ENCODE measurements around the gene ARHGAP5.
"Not testable (repeated sequence)": the region's sequence is repeated elsewhere in the genome, so short reads cannot be mapped to it uniquely, and the experiment has no call there.

Gene ARHGAP5

GRCh38 chr14:32129124-32129523, 52.0 kb downstream of the ARHGAP5 start:
- DNase-seq (ENCODE audit: low spot score), result no peak

GRCh38 chr14:32131689-32132088, 54.6 kb downstream of the ARHGAP5 start:
- H3K27ac ChIP-seq; H3K4me3 ChIP-seq; DNase-seq (ENCODE audit: low spot score): not testable (repeated sequence)

More at GRCh38 chr14:32129124-32129523, 52.0 kb downstream of the ARHGAP5 start:
- TF ChIP-seq CTCF (IDR thresholded peaks at IDR 0.05), result no peak
- Histone ChIP-seq H3K27ac (no peak overlapping the region), H3K4me3 (no peak overlapping the region)

- TF ChIP-seq CTCF (IDR thresholded peaks at IDR 0.05), result no peak
- no peak for DNase-seq (ENCODE audit: low spot score)
These were observed 57.5 kb downstream of the ARHGAP5 start for GRCh38 chr14:32134448-32135097.

GRCh38 chr14:32136027-32136825, 59.1 kb downstream of the ARHGAP5 start:
- no peak for TF ChIP-seq CTCF (IDR thresholded peaks at IDR 0.05)
- H3K27ac ChIP-seq, result no peak overlapping the region
- no peak for DNase-seq (ENCODE audit: low spot score)

More at GRCh38 chr14:32134448-32135097, 57.5 kb downstream of the ARHGAP5 start:
- Histone ChIP-seq H3K4me3 (no peak overlapping the region), H3K27ac (no peak overlapping the region)

GRCh38 chr14:32137313-32137712, 60.2 kb downstream of the ARHGAP5 start:
- Histone ChIP-seq H3K4me3 (no peak overlapping the region), H3K27ac (no peak overlapping the region)
- DNase-seq (ENCODE audit: low spot score), result no peak
- TF ChIP-seq CTCF (IDR thresholded peaks at IDR 0.05), result no peak

More at GRCh38 chr14:32136027-32136825, 59.1 kb downstream of the ARHGAP5 start:
- no peak overlapping the region for H3K4me3 ChIP-seq

GRCh38 chr14:32137892-32138291, 60.8 kb downstream of the ARHGAP5 start:
- DNase-seq (ENCODE audit: low spot score), result no peak
- TF ChIP-seq CTCF (IDR thresholded peaks at IDR 0.05), result no peak

GRCh38 chr14:32142341-32142740, 65.2 kb downstream of the ARHGAP5 start:
- no peak for TF ChIP-seq CTCF (IDR thresholded peaks at IDR 0.05)
- DNase-seq (ENCODE audit: low spot score), result no peak
- no peak overlapping the region for H3K4me3 ChIP-seq
- H3K27ac ChIP-seq, result no peak overlapping the region

More at GRCh38 chr14:32137892-32138291, 60.8 kb downstream of the ARHGAP5 start:
- no peak overlapping the region for H3K4me3 ChIP-seq
- no peak overlapping the region for H3K27ac ChIP-seq
